Activated CD8-positive, alpha-beta memory T cell treated with anti-CD3 and anti-CD28 coated beads, Interleukin-2, amount 50 U/mL, for 48 hours (primary cell): Measurements from ENCODE around the gene LYZL6.
"Not testable (repeated sequence)": the region's sequence is repeated elsewhere in the genome, so short reads cannot be mapped to it uniquely, and the experiment has no call there.

ENCODE experiments used
- DNase-seq: peaks from one replicate; pipeline ENCODE4 v3.0.0-alpha.2; 2020

The LYZL6 gene

DNA sequence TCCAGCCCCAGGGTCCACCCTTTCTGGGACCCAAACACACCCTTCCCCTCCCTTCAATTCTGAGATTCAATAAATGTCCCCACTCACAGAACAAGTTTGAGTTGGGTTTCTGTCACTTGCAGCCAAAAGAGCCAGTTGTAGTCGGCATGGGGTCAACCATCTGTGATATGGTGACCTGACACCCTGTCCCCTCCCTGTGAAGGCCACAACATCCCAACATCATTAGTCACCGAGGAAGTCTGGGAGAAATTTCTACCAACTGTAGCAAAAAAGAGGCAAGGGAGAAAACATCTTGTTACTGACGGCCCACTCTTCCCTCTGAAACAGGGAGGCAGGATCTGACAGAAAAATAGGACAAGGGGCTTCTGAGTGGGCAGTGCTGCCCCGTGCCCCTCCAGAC lies 638 bp upstream of the LYZL6 start:
- DNase-seq = no peak

GRCh38 chr17:35942588-35943186 lies 826 bp downstream of the LYZL6 start:
- DNase-seq = no peak

DNA sequence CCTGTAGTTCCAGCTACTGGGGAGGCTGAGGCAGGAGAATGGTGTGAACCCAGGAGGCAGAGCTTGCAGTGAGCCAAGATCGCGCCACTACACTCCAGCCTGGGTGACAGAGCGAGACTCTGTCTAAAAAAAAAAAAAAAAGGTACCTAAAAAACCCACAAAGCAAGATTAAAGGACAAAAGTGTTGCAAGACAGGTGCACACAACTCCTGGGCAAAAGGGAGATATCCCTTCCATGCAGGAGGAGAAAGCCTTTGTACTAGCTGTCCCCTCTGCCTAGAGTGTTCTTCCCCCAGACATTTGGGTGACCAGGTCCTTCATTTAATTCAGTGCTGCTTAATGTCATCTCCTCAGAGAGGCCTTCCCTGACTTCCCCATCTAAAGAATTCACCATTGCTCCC lies 5.0 kb downstream of the LYZL6 start:
- DNase-seq = not testable (repeated sequence)

DNA sequence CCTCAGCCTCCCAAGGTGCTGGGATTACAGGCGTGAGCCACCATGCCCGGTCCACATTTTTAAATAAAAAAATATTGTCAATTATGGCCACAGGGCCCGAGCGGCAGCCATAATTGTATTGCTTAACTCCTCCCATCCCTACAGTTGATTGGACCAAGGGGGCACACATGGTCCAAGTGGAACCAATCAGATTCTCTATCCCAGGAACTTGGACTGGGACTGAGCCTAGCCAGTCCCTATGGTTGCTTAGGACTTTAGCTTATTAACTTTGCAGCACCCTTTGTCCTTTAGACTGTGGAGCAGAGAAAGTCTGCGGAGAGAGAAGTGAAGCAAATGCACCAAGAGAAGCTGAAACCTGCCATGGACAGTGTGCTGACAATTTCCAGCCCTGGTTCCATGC lies 7.5 kb downstream of the LYZL6 start:
- DNase-seq = no peak

DNA sequence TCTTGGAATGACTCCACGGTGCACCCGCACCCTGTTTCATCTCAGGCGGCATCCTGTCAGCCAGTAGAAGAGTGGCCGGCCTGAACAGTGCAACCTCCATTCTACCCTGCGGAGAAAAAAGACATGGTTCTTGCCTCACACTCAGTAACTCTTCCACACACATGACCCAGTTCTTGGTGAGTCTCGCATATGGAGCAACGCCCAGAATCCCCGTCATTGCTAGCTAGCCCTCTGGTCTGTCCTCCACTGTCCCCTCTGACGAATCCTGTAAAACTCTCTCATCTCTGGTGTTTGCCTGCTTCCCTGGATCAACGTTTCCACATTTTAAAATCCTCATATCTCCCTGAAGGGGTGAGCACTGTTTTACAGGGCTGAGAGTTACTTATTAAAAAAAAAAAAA lies 8.8 kb downstream of the LYZL6 start:
- no peak for DNase-seq

DNA sequence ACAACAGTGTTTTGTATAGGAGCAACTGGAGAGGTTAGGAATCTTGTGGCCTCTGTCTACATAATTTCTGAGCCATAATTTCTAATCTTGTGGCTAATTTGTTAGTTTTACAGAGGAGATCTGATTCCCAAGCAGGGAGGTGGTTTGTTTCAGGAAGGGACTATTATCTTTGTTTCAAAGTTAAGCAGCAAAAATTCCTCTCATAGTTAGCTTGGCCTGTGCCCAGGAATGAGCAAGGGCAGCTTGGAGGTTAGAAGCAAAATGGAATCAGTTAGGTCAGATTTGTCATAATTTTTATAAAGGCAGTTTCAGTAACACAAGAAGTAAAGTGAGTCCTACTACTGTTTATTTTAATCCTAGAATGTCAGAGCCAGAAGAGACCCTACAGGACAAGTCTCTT lies 10.9 kb downstream of the LYZL6 start:
- no peak for DNase-seq

- DNase-seq = no peak
Measured at GRCh38 chr17:35931794-35932425, 11.6 kb downstream of the LYZL6 start.

- DNase-seq = peak; percentile 95
Measured at GRCh38 chr17:35930211-35931065, 13.1 kb downstream of the LYZL6 start, which contains the start of gene RDM1. TSS of gene RDM1 (minus strand) at chr17:35930773. CDS start at chr17:35930727, 46 bp downstream.

DNA sequence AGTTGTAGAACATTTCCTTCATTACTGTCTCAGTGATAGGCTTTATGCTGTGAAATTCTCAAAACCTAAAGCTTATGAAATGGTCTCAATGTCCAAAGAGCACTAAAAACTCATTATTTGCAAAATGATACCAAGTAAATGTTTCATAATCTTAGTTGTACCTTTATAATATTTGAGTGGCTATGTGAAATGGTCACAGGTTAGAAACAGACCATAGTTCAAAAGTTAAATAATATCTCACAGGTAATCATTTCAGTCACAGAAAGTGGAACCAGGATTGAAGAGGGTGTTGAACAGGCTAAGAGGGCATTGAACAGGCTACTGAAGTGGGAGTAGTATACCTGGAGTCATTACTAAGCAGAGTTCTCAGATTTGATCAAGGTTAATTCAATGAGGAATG lies 15.8 kb downstream of the LYZL6 start:
- DNase-seq = no peak

GRCh38 chr17:35923609-35924114 lies 19.9 kb downstream of the LYZL6 start:
- peak; percentile 4 for DNase-seq

DNA sequence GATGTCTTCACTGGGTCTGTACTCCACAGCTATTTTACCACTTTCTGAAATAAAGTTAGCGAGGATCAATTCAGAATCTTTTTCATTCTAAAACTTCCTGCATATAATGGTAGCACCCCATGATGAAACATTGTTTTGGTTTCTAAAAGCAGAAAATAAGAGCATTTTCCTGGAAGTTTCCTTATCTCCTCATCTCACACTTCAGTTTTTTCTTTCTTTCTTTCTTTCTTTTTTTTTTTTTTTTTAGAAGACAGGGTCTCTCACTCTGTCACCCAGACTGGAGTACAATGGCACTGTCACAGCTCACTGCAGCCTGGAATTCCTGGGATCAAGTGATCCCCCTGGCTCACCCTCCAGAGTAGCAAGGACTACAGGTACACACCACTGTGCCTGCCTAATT lies 23.3 kb downstream of the LYZL6 start:
- DNase-seq = no peak

DNA sequence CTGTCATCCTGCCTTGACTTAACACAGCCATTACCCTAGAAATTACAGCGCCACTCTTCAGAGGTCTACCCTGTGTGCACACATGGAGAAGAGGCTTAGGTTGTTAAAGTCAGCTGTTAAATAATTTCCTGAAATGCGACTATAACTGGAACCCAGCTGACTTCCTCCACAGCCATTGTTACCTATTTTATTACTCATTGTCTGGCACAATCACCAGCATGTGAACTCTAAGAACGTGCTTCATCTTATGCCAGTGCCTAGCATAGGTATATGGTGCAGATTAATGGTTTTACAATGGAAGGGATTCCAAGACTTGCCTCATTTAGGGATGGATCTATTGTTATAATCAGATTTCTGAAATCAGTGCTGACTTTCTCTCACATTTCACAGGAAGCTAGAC lies 24.8 kb downstream of the LYZL6 start:
- no peak for DNase-seq

GRCh38 chr17:35917519-35918213 lies 25.8 kb downstream of the LYZL6 start:
- DNase-seq = no peak

- DNase-seq = no peak
Measured at GRCh38 chr17:35915153-35915964, 28.2 kb downstream of the LYZL6 start.

GRCh38 chr17:35914354-35914753 lies 29.2 kb downstream of the LYZL6 start:
- no peak for DNase-seq

- DNase-seq = no peak
Measured at GRCh38 chr17:35913609-35914008, 29.9 kb downstream of the LYZL6 start.

- DNase-seq = peak; percentile 18
Measured at GRCh38 chr17:35912942-35913341, 30.6 kb downstream of the LYZL6 start.

- no peak for DNase-seq
Measured at GRCh38 chr17:35912339-35912912, 31.1 kb downstream of the LYZL6 start.

DNA sequence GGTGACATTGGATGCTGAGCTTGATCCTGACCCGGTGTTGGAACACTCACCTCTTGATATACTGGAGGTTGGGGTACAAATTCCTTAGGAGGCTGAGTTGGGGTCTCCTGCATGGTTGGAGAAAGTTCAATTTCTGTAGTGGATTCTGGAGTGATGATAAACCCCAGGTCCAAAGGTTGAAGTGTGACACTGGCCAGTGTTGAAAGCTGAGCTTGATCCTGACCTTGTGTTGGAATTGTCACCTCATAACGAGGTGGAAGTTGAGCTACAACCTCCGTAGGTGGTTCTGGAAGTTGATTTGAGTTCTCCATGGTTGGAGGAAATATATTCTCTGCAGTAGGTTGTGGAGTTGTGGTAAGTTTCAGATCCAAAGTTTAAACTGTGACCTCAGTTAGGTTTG lies 34.1 kb downstream of the LYZL6 start:
- no peak for DNase-seq

- peak; percentile 1 for DNase-seq
Measured at GRCh38 chr17:35907691-35908090, 35.8 kb downstream of the LYZL6 start.

- DNase-seq = peak; percentile 13
Measured at GRCh38 chr17:35906926-35907637, 36.4 kb downstream of the LYZL6 start.
